D341Med (cell line): ENCODE measurements around the gene SEC23A.

Experiments
- DNase-seq: peaks from one replicate; pipeline ENCODE4 v3.0.0; 2012; ENCODE audit warnings: low spot score

Gene SEC23A

GRCh38 chr14:38989922-38990546 is 113.0 kb downstream of the SEC23A start:
- no peak for DNase-seq

- no peak for DNase-seq
Observed at GRCh38 chr14:38987781-38988180, 115.3 kb downstream of the SEC23A start.

- DNase-seq: no peak
Observed at GRCh38 chr14:38982837-38983236, 120.2 kb downstream of the SEC23A start.

- DNase-seq: no peak
Observed at GRCh38 chr14:38982278-38982677, 120.8 kb downstream of the SEC23A start.
